ENCODE data around the gene GUCA2A.
A peak's percentile ranks its signal among the peaks of the same experiment; 100 is the strongest.

- TF ChIP-seq ZNF274 (IDR thresholded peaks at IDR 0.05; ENCODE audit: low read length) (no peak), ZNF274 (tag by site-specific recombination; IDR thresholded peaks at IDR 0.05; ENCODE audit: borderline replicate concordance) (no peak), CTCF (tag by site-specific recombination; IDR thresholded peaks at IDR 0.05) (peak; percentile 44; the same call in 1 of the 2 replicates), ZNF639 (tag by site-specific recombination; IDR thresholded peaks at IDR 0.05) (no peak), REST (tag by site-specific recombination; IDR thresholded peaks at IDR 0.05) (no peak), ZNF184 (tag by site-specific recombination; IDR thresholded peaks at IDR 0.05) (no peak), ATF2 (tag by site-specific recombination; IDR thresholded peaks at IDR 0.05; ENCODE audit: low read depth) (no peak), SCRT2 (tag by site-specific recombination; IDR thresholded peaks at IDR 0.05) (no peak), ZNF518A (tag by site-specific recombination; conservative IDR thresholded peaks at IDR 0.05; ENCODE audit: low read depth) (no peak)
Measured at GRCh38 chr1:42176902-42177519, 12.5 kb upstream of the GUCA2A start.

Measured in HEK293 (cell line).